Measurements from ENCODE around the gene FYN.

DNA sequence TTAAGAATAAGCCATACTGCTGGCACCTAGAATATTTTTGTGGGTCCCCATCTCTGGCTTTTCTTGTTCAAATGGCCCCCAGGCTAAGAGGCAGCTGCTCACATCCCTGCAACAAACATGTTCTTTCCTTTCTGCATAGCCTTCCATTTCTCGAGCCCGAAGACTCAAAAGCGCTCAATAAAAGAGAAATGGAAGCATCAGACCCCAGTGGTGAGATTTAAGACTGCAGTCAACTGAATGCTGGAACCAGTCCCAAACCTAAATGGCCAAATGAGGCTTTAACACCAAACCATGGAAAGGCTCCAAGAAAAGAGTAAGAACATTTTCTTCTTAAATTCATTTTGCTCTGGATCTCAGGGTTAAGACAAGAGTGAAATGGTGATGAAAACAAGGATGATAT is 145.4 kb downstream of the FYN start:
- no peak for TF ChIP-seq ZBTB7A (tag by site-specific recombination; IDR thresholded peaks at IDR 0.05; ENCODE audit: low read depth)
- TF ChIP-seq, protein P1, sequence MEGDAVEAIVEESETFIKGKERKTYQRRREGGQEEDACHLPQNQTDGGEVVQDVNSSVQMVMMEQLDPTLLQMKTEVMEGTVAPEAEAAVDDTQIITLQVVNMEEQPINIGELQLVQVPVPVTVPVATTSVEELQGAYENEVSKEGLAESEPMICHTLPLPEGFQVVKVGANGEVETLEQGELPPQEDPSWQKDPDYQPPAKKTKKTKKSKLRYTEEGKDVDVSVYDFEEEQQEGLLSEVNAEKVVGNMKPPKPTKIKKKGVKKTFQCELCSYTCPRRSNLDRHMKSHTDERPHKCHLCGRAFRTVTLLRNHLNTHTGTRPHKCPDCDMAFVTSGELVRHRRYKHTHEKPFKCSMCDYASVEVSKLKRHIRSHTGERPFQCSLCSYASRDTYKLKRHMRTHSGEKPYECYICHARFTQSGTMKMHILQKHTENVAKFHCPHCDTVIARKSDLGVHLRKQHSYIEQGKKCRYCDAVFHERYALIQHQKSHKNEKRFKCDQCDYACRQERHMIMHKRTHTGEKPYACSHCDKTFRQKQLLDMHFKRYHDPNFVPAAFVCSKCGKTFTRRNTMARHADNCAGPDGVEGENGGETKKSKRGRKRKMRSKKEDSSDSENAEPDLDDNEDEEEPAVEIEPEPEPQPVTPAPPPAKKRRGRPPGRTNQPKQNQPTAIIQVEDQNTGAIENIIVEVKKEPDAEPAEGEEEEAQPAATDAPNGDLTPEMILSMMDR (tag by site-specific recombination; IDR thresholded peaks at IDR 0.05), result no peak
- TF ChIP-seq ZNF146 (tag by site-specific recombination; IDR thresholded peaks at IDR 0.05), result no peak
- no peak for TF ChIP-seq ZNF843 (tag by site-specific recombination; IDR thresholded peaks at IDR 0.05)
- TF ChIP-seq ELK4 (IDR thresholded peaks at IDR 0.05; ENCODE audit: borderline replicate concordance, low read depth, low read length), result no peak

Measured in HEK293 (cell line).